Measurements from ENCODE around the gene DLG2. TPM values are rescaled to one million over a fixed set of nuclear protein-coding genes. Genes with fewer than 3 reads are reported as not detected.
"Not testable (repeated sequence)": the region's sequence is repeated elsewhere in the genome, so short reads cannot be mapped to it uniquely, and the experiment has no call there.

The DLG2 gene
- total and polyA plus RNA-seq, 2 of the 4 experiments (the other 2 are of a cell fraction): 0.31 to 0.36 TPM

- H4K20me1 ChIP-seq (ENCODE audit: insufficient read depth, low read length); H2AFZ ChIP-seq (replicated peaks; ENCODE audit: low read length, poor library complexity); H2BK15ac ChIP-seq (ENCODE audit: low read depth, low read length); ATAC-seq (ENCODE audit: low read depth); H2BK20ac ChIP-seq (ENCODE audit: low read depth, low read length); H3K79me1 ChIP-seq (ENCODE audit: low read depth in 1 of 2, low read length in 2 of 2); H3K4me1 ChIP-seq (ENCODE audit: control insufficient read depth, insufficient read depth, low read length); in situ Hi-C loops (cut with MboI; ENCODE audit: low sequenced_read_pairs); H3K9me1 ChIP-seq (ENCODE audit: insufficient read depth, low read length); POLR2A ChIA-PET (ENCODE audit: unreplicated experiment); CTCF ChIA-PET; H2AK9ac ChIP-seq (replicated peaks; ENCODE audit: low read depth, low read length, poor library complexity); DNase-seq; H3K18ac ChIP-seq (ENCODE audit: low read depth, low read length); H3K9ac ChIP-seq (ENCODE audit: low read depth, low read length); H4K8ac ChIP-seq (ENCODE audit: low read depth in 2 of 2, low read length in 2 of 2); BruUV-seq (replicated peaks); H3K27me3 ChIP-seq (ENCODE audit: control insufficient read depth, insufficient read depth, low read length); H3K23ac ChIP-seq (ENCODE audit: low read depth, low read length); H3K14ac ChIP-seq (replicated peaks; ENCODE audit: low read depth, low read length); H3K36me3 ChIP-seq (ENCODE audit: control insufficient read depth, insufficient read depth, low read length); H3K56ac ChIP-seq (ENCODE audit: extremely low read depth, insufficient read depth, low read length); H3K4me2 ChIP-seq (ENCODE audit: low read depth, low read length); dilution Hi-C loops (cut with HindIII; ENCODE audit: low sequenced_read_pairs, unreplicated experiment); intact Hi-C loops (cut with micrococcal nuclease); H4K91ac ChIP-seq (ENCODE audit: insufficient read depth, low read depth, low read length); H2BK120ac ChIP-seq (ENCODE audit: low read depth, low read length); H3K4me3 ChIP-seq (ENCODE audit: insufficient read depth, low read depth, low read length); H4K5ac ChIP-seq (ENCODE audit: low read depth, low read length); H3K4ac ChIP-seq (ENCODE audit: low read depth, low read length); H2BK5ac ChIP-seq (ENCODE audit: low read depth, low read length, poor library complexity, severe bottlenecking); H3K9me3 ChIP-seq (ENCODE audit: control insufficient read depth, insufficient read depth, low read length); H3K27ac ChIP-seq (ENCODE audit: insufficient read depth, low read length); H2AK5ac ChIP-seq (ENCODE audit: low read depth, low read length): not testable (repeated sequence)
- WGBS, 2 experiments (ENCODE audit: extremely low coverage in 2 of 2, insufficient read length in 1 of 2): no CpG with 5 or more reads among the region's 5 CpGs
These were observed 2204.5 kb downstream of the DLG2 start for GRCh38 chr11:83422641-83423040.

Data from IMR-90 (cell line).